WTC11 (cell line): ENCODE results near the gene NEFH. TPM values are rescaled to one million over a fixed set of nuclear protein-coding genes. Genes with fewer than 3 reads are reported as not detected.

Source experiments
- ATAC-seq: fragments of 200-7000 bp; cut with Tn5 transposase; 2 replicates; pipeline ENCODE4 v1.10.0; 2021; ENCODE audit warnings: mild to moderate bottlenecking, moderate library complexity
- CTCF ChIA-PET: fragments of 300-600 bp; sonication (Branson Sonifier 250); formaldehyde crosslinking; loops from one replicate; lab custom pipeline; 2021; ENCODE audit warnings: antibody characterized with exemption; lab: Charles Lee
- POLR2A ChIA-PET: fragments of 350-600 bp; sonication (Branson Sonifier 250); formaldehyde crosslinking; loops from one replicate; lab custom pipeline; 2021; ENCODE audit warnings: antibody characterized with exemption; lab: Charles Lee
- DNase-seq: peaks from one replicate; pipeline ENCODE4 v3.0.0; 2021; ENCODE audit warnings: low spot score
- H3K27ac Mint-ChIP-seq: 2 replicates; pipeline ENCODE4 v1.8.0; 2021; ENCODE audit warnings: mixed read lengths
- H3K27me3 Mint-ChIP-seq: 2 replicates; pipeline ENCODE4 v1.8.0; 2021; ENCODE audit warnings: low read depth, mild to moderate bottlenecking, moderate library complexity, mixed read lengths
- H3K36me3 Mint-ChIP-seq: 2 replicates; pipeline ENCODE4 v1.8.0; 2021; ENCODE audit warnings: mixed read lengths
- H3K4me1 Mint-ChIP-seq: 2 replicates; pipeline ENCODE4 v1.8.0; 2022; ENCODE audit warnings: mixed read lengths
- H3K4me3 Mint-ChIP-seq: 2 replicates; pipeline ENCODE4 v1.8.0; 2021; ENCODE audit warnings: mild to moderate bottlenecking, moderate library complexity, mixed read lengths
- H3K9me3 Mint-ChIP-seq: 2 replicates; pipeline ENCODE4 v1.8.0; 2021; ENCODE audit warnings: mixed read lengths
- ATF6 ChIP-seq: sonication (generic); formaldehyde crosslinking; IDR thresholded peaks from 2 replicates; pipeline ENCODE4 v1.8.1; 2023; ENCODE audit warnings: mild to moderate bottlenecking, missing genetic modification reagents
- CBFB ChIP-seq: sonication (generic); formaldehyde crosslinking; IDR thresholded peaks from 2 replicates; pipeline ENCODE4 v1.8.1; 2022; ENCODE audit warnings: mild to moderate bottlenecking, low read depth, missing genetic modification reagents
- CTCF ChIP-seq: fragments of 200-600 bp; IDR thresholded peaks from 2 replicates; pipeline ENCODE4 v1.8.0; 2022; ENCODE audit warnings: antibody characterized with exemption
- E2F4 ChIP-seq: sonication (generic); formaldehyde crosslinking; IDR thresholded peaks from 2 replicates; pipeline ENCODE4 v1.8.1; 2022; ENCODE audit warnings: low read depth, mild to moderate bottlenecking, moderate library complexity, missing genetic modification reagents, borderline replicate concordance
- EMX1 ChIP-seq: fragments of 250-450 bp; sonication (Bioruptor Pico); IDR thresholded peaks from 2 replicates; pipeline ENCODE4 v1.8.0; 2021; ENCODE audit warnings: mild to moderate bottlenecking
- ERG ChIP-seq: fragments of 250-450 bp; sonication (Bioruptor Pico); IDR thresholded peaks from 2 replicates; pipeline ENCODE4 v1.8.0; 2021; ENCODE audit warnings: mild to moderate bottlenecking
- HMGXB4 ChIP-seq: sonication (generic); formaldehyde crosslinking; IDR thresholded peaks from 2 replicates; pipeline ENCODE4 v1.8.1; 2023; ENCODE audit warnings: mild to moderate bottlenecking, moderate library complexity, missing genetic modification reagents
- NFYB ChIP-seq: sonication (generic); formaldehyde crosslinking; conservative IDR thresholded peaks from 2 replicates; pipeline ENCODE4 v1.8.0; 2022; ENCODE audit warnings: low read depth, missing genetic modification reagents
- NR2C2 ChIP-seq: sonication (generic); formaldehyde crosslinking; IDR thresholded peaks from 2 replicates; pipeline ENCODE4 v1.8.0; 2022; ENCODE audit warnings: mild to moderate bottlenecking, missing genetic modification reagents
- OVOL2 ChIP-seq: fragments of 250-450 bp; sonication (Bioruptor Pico); IDR thresholded peaks from 2 replicates; pipeline ENCODE4 v1.9.0; 2021; ENCODE audit warnings: mild to moderate bottlenecking, borderline replicate concordance
- PRDM15 ChIP-seq: sonication (generic); formaldehyde crosslinking; IDR thresholded peaks from 2 replicates; pipeline ENCODE4 v1.8.0; 2022; ENCODE audit warnings: missing genetic modification reagents
- SP1 ChIP-seq: sonication (generic); formaldehyde crosslinking; conservative IDR thresholded peaks from 2 replicates; pipeline ENCODE4 v1.8.1; 2022; ENCODE audit warnings: missing genetic modification reagents
- TCF7 ChIP-seq: sonication (generic); formaldehyde crosslinking; IDR thresholded peaks from 2 replicates; pipeline ENCODE4 v1.8.0; 2022; ENCODE audit warnings: mild to moderate bottlenecking, low read depth, missing genetic modification reagents, moderate library complexity
- TP53 ChIP-seq: sonication (generic); formaldehyde crosslinking; IDR thresholded peaks from 2 replicates; pipeline ENCODE4 v1.8.1; 2023; ENCODE audit warnings: mild to moderate bottlenecking, missing genetic modification reagents
- USF1 ChIP-seq: sonication (generic); formaldehyde crosslinking; IDR thresholded peaks from 2 replicates; pipeline ENCODE4 v1.8.0; 2022; ENCODE audit warnings: mild to moderate bottlenecking, missing genetic modification reagents
- ZBTB43 ChIP-seq: sonication (generic); formaldehyde crosslinking; IDR thresholded peaks from 2 replicates; pipeline ENCODE4 v1.8.1; 2023; ENCODE audit warnings: mild to moderate bottlenecking, missing genetic modification reagents
- ZMAT4 ChIP-seq: fragments of 250-450 bp; sonication (Bioruptor Pico); IDR thresholded peaks from 2 replicates; pipeline ENCODE4 v1.9.0; 2021; ENCODE audit warnings: mild to moderate bottlenecking
- ZNF121 ChIP-seq: sonication (generic); formaldehyde crosslinking; IDR thresholded peaks from 2 replicates; pipeline ENCODE4 v1.8.0; 2023; ENCODE audit warnings: missing genetic modification reagents
- total RNA-seq: library from RNA; stranded (reverse); gene quantifications from 3 replicates; pipeline ENCODE4 v1.2.3, GENCODE V29; 2021

The NEFH gene
- total RNA-seq, 1 experiment from 2014 or later: 2.6 TPM

- TF ChIP-seq PRDM15 (CRISPR knock-in tag) (no peak), ZBTB43 (CRISPR knock-in tag) (no peak), HMGXB4 (CRISPR knock-in tag) (no peak)
- TF ChIP-seq, all 79 proteins: peak for 0
Measured at GRCh38 chr22:29450222-29450621, 29.8 kb upstream of the NEFH start (continued).

- Mint-ChIP-seq H3K36me3 (no peaks in the 10 kb centered on the region), H3K27me3 (no peaks in the 10 kb centered on the region), H3K27ac (no peak overlapping the region), H3K9me3 (no peaks in the 10 kb centered on the region), H3K4me1 (no peaks in the 10 kb centered on the region), H3K4me3 (no peak overlapping the region)
- POLR2A ChIA-PET: no interaction called here
- CTCF ChIA-PET: interaction anchor here (1.0 kb wide), 1 partner anchor 21 kb away, joined by 5 read pairs; no protein-coding TSS in a partner anchor
- ATAC-seq: no peak
- DNase-seq: no peak
- no peak for TF ChIP-seq ERG (CRISPR knock-in tag)
- TF ChIP-seq CTCF: no peak
- TF ChIP-seq EMX1 (CRISPR knock-in tag): no peak
- TF ChIP-seq NFYB: no peak
- no peak for TF ChIP-seq E2F4 (CRISPR knock-in tag)
- TF ChIP-seq CBFB (CRISPR knock-in tag): no peak
- TF ChIP-seq TP53 (CRISPR knock-in tag): no peak
- TF ChIP-seq HMGXB4 (CRISPR knock-in tag): no peak
- no peak for TF ChIP-seq ATF6 (CRISPR knock-in tag)
- TF ChIP-seq OVOL2: no peak
- no peak for TF ChIP-seq USF1 (CRISPR knock-in tag)
- TF ChIP-seq ZMAT4 (CRISPR knock-in tag): no peak
- TF ChIP-seq SP1: no peak
- no peak for TF ChIP-seq TCF7 (CRISPR knock-in tag)
- no peak for TF ChIP-seq NR2C2
- no peak for TF ChIP-seq ZNF121 (CRISPR knock-in tag)
Measured at GRCh38 chr22:29451863-29452262, 28.2 kb upstream of the NEFH start.
